ENCODE measurements around the gene PAX2.

Gene PAX2

GRCh38 chr10:100735087-100735336, 10.4 kb upstream of the PAX2 start:
- Histone ChIP-seq H3K4me3 (replicated peaks; ENCODE audit: insufficient read depth, low read length) (no peak overlapping the region), H3K27me3 (ENCODE audit: insufficient read depth, poor library complexity, severe bottlenecking) (peaks cover 84% of the 10 kb centered on the region), H3K27ac (replicated peaks) (no peak overlapping the region)
- DNase-seq (ENCODE audit: low read depth in 1 of 2, low spot score in 1 of 2), result no peak
- no peak for TF ChIP-seq POLR2AphosphoS5 (IDR thresholded peaks at IDR 0.05; ENCODE audit: low read depth)
- no peak for TF ChIP-seq SPI1 (IDR thresholded peaks at IDR 0.05; ENCODE audit: borderline replicate concordance, low read depth)
- TF ChIP-seq GABPA (IDR thresholded peaks at IDR 0.05; ENCODE audit: low read depth), result no peak
- TF ChIP-seq REST (IDR thresholded peaks at IDR 0.05; ENCODE audit: insufficient replicate concordance, low read depth), result no peak
- TF ChIP-seq, protein P1, sequence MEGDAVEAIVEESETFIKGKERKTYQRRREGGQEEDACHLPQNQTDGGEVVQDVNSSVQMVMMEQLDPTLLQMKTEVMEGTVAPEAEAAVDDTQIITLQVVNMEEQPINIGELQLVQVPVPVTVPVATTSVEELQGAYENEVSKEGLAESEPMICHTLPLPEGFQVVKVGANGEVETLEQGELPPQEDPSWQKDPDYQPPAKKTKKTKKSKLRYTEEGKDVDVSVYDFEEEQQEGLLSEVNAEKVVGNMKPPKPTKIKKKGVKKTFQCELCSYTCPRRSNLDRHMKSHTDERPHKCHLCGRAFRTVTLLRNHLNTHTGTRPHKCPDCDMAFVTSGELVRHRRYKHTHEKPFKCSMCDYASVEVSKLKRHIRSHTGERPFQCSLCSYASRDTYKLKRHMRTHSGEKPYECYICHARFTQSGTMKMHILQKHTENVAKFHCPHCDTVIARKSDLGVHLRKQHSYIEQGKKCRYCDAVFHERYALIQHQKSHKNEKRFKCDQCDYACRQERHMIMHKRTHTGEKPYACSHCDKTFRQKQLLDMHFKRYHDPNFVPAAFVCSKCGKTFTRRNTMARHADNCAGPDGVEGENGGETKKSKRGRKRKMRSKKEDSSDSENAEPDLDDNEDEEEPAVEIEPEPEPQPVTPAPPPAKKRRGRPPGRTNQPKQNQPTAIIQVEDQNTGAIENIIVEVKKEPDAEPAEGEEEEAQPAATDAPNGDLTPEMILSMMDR (IDR thresholded peaks at IDR 0.05; ENCODE audit: insufficient read depth, low read length), result no peak

DNA sequence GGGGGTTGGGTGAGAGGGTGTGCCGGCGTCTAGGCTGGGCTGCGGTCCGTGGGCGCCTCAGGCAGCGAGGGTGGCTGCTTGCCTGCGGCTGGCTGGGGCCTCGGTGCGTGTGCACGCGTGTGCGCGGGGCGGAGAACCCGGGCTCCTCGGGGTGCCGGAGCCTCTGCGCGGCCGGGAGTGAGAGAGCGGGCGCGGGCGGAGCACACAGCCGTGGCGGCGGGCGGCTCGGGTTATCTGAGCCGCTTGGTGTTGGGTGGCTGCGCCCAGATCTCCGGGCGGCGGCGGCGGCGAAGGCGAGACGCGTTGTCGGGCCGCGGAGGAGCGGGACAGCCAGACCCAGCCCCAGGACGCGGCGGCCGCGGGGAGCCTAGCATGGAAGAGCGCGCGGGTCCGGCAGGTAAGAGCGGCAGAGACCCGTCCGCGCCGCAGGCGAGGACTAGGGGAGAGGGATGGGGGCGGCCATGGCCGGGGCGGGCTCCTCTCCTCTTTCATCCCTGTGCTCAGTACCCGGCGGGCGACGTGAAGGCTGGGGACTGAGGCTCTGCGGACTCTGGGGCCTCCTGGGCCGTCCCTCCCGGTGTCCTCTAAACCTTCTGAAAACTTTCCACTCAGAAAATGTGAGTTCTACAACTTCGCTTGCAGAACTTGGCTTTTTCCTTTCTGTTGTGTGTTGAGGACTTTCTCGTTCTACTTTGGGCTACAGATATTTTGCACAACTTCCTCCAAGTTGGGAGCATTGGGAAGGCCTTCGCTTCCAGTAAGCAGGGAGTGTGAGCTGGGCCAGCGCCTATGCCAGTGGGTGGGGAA, 9.8 kb upstream of the PAX2 start:
- Histone ChIP-seq H3K27me3 (ENCODE audit: insufficient read depth, poor library complexity, severe bottlenecking) (peaks cover 84% of the 10 kb centered on the region), H3K27ac (replicated peaks) (no peak overlapping the region), H3K4me3 (replicated peaks; ENCODE audit: insufficient read depth, low read length) (no peak overlapping the region)
- no peak for TF ChIP-seq GABPA (IDR thresholded peaks at IDR 0.05; ENCODE audit: low read depth)
- TF ChIP-seq, protein P1 (IDR thresholded peaks at IDR 0.05; ENCODE audit: insufficient read depth, low read length), result no peak
- no peak for TF ChIP-seq SPI1 (IDR thresholded peaks at IDR 0.05; ENCODE audit: borderline replicate concordance, low read depth)
- TF ChIP-seq POLR2AphosphoS5 (IDR thresholded peaks at IDR 0.05; ENCODE audit: low read depth), result no peak
- no peak for TF ChIP-seq REST (IDR thresholded peaks at IDR 0.05; ENCODE audit: insufficient replicate concordance, low read depth)
- DNase-seq (ENCODE audit: low read depth in 1 of 2, low spot score in 1 of 2), result no peak

DNA sequence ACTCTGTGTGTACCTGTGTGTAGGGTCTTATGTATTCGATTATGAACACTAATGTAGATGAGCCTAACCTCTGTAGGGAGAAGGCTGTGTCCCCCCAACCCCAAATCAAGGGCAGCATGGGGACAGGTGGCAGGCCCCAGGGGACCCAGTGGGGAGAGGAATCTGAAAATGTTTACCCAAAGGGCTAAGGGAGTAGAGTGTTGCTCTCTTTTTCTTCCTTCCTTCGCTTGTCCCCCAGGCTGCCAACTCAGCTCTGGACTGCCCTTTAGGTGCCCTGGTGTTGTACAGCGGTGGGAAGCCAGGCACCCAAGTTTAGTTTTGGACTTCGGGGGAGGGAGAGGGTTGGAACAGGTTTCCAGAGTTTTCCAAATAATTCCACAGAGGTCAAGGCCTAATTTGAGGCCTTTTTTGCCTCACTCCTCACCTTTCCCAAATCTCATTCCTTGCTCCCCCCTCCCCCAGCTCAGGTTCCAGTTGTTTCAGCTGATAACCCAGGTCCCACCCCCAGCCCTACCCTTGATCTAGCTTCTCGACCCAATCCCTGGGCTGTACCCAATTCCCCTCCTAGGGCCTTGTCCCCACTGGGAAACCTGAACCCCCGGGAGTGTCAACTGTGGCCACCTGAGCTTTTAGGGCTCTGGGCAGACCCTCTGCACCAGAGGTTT, 9.1 kb upstream of the PAX2 start:
- Histone ChIP-seq H3K27ac (replicated peaks) (no peak overlapping the region), H3K4me3 (replicated peaks; ENCODE audit: insufficient read depth, low read length) (no peak overlapping the region), H3K27me3 (ENCODE audit: insufficient read depth, poor library complexity, severe bottlenecking) (peaks cover 82% of the 10 kb centered on the region)
- DNase-seq (ENCODE audit: low read depth in 1 of 2, low spot score in 1 of 2), result no peak
- TF ChIP-seq GABPA (IDR thresholded peaks at IDR 0.05; ENCODE audit: low read depth) (no peak), POLR2AphosphoS5 (IDR thresholded peaks at IDR 0.05; ENCODE audit: low read depth) (no peak), SPI1 (IDR thresholded peaks at IDR 0.05; ENCODE audit: borderline replicate concordance, low read depth) (no peak)
- TF ChIP-seq, protein P1 (IDR thresholded peaks at IDR 0.05; ENCODE audit: insufficient read depth, low read length), result no peak
